WI38 (cell line): ENCODE measurements around the gene OR11G2.
"Not testable (repeated sequence)": the region's sequence is repeated elsewhere in the genome, so short reads cannot be mapped to it uniquely, and the experiment has no call there.

Source experiments
- H3K4me3 ChIP-seq: 2 replicates; pipeline ENCODE4 v1.5.1; 2011; ENCODE audit warnings: low read depth, mild to moderate bottlenecking, control low read depth, low read length
- CTCF ChIP-seq: IDR thresholded peaks from 2 replicates; pipeline ENCODE4 v1.5.1; 2012; ENCODE audit warnings: low read depth, mild to moderate bottlenecking, control low read depth, low read length

The OR11G2 gene

GRCh38 chr14:20197459-20197858, 6.8 kb downstream of the OR11G2 start:
- TF ChIP-seq CTCF = no peak
- H3K4me3 ChIP-seq = no peak overlapping the region

- H3K4me3 ChIP-seq = no peak overlapping the region
- no peak for TF ChIP-seq CTCF
These were observed 8.3 kb downstream of the OR11G2 start for GRCh38 chr14:20198991-20199390.

DNA sequence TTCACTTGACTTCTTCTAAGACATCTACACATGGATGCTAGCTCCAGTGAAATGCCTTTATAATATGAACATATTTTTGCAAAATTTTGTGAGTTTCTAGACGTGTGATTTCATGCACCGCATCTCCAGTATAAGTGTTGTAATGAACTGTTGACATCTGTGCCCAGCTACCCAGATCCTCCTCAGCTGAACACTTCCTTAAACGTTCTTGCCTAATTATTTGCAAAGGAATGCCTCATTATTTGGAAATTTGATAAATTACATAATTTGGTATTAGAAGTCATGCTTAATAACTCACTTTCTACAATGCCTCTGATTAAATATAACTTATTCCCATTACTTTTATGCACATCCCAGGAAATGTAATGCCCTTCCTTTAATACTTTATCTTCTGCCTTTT, 14.0 kb downstream of the OR11G2 start:
- no peak overlapping the region for H3K4me3 ChIP-seq
- no peak for TF ChIP-seq CTCF

GRCh38 chr14:20209595-20209994, 18.9 kb downstream of the OR11G2 start:
- TF ChIP-seq CTCF = no peak
- H3K4me3 ChIP-seq = no peak overlapping the region

GRCh38 chr14:20212406-20212805, 21.7 kb downstream of the OR11G2 start:
- not testable (repeated sequence) for H3K4me3 ChIP-seq

DNA sequence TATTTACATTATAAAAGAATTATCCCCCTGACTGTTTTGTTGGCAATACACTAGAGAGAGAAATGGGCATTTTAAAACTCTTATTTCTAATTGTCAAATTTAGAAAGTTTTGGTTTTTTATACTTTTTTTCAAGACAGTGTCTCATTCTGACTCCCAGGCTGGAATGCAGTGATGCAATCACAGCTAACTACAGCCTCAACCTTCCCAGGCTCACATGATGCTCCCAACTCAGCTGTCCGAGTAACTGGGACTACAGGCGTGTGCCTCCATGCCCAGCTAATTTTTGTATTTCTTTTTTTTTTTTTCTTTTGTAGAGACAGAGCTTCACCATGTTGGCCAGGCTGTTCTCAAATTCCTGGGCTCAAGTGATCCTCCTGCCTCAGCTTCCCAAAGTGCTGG, 24.5 kb downstream of the OR11G2 start:
- no peak overlapping the region for H3K4me3 ChIP-seq

GRCh38 chr14:20219033-20219432, 28.3 kb downstream of the OR11G2 start:
- no peak for TF ChIP-seq CTCF
- H3K4me3 ChIP-seq = no peak overlapping the region

More for the DNA sequence above, 24.5 kb downstream of the OR11G2 start:
- no peak for TF ChIP-seq CTCF

DNA sequence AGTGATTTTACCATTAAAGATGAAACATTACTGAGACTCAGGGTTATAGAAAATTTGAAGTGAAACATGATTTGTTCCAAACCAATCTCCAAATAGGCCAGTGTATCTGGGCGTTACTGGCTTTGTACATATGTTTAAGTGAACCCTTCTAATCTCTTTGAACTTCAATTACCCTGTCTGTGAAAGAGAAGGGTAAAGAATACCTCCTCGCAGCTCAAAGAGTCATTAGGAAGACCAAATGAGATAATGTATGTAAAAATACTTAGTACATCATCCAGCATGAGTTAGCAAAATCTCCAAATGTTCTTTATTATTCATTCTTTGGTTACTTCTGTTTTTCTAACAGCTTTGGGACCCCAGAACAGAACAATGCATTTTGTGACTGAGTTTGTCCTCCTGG, 32.7 kb downstream of the OR11G2 start, which contains the start of gene OR11H6:
Gene OR11H6, plus strand, starts transcription at position 301 of the 400 bp plus-strand sequence. Its CDS starts 0 bp downstream, at position 301.
- H3K4me3 ChIP-seq = no peak within 1 kb of the TSS
- no peak for TF ChIP-seq CTCF
